ENCODE data around the gene GLI2. TPM values are rescaled to one million over a fixed set of nuclear protein-coding genes. Genes with fewer than 3 reads are reported as not detected.

Gene GLI2
- total RNA-seq, 2 donors from 2014 or later = 4.9 to 5.4 TPM

DNA sequence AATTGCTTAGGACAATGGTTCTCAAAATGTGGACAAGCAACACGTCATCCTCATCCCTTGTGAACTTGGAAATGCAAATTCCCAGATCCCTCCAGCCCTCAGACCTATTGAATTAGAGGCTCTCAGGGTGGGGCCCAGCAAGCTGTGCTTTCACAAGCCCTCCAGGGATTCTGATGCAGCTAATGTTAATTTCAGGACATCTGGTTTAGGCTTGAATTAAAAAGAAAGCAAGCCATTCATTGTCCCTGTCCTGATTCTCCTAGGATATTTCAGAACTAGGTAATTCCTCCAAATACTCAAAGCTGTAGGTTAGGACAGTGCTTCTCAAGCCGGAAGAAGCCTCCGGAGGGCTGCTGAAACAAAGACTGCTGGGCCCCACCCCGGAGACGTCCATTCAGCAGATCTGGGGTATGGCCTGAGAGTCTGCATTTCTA is 26.0 kb upstream of the GLI2 start:
- no peak for ATAC-seq (ENCODE audit: insufficient number of reproducible peaks, low FRiP score, low read depth)

DNA sequence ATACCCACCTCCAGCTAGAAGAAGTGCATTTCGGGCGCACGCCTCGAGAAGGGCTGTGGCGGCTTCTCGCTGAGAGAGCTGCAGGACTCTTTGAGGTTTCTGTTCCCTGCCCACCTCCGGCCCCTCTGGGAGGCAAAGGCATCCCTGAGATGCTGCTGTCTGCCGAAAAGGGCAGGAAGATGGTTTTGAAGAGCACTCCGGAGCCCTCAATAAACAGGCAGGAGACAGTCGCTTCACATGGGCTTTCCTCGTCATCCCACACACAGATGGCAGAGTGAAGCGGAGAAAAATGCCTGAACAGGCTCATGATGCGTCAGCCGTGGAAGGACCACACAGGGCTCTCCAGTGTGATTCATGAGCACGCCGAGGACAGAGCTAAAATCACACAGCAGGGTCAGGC is 25.4 kb upstream of the GLI2 start:
- no peaks in the 10 kb centered on the region for H3K4me1 ChIP-seq (ENCODE audit: control insufficient read depth in 1 of 2, low read depth in 2 of 2)
- ATAC-seq (ENCODE audit: insufficient number of reproducible peaks, low FRiP score, low read depth) = no peak
- no peaks in the 10 kb centered on the region for H3K36me3 ChIP-seq
- H3K4me3 ChIP-seq = no peak overlapping the region
- no peaks in the 10 kb centered on the region for H3K9me3 ChIP-seq
- H3K27ac ChIP-seq = no peak overlapping the region
- TF ChIP-seq, protein P1, sequence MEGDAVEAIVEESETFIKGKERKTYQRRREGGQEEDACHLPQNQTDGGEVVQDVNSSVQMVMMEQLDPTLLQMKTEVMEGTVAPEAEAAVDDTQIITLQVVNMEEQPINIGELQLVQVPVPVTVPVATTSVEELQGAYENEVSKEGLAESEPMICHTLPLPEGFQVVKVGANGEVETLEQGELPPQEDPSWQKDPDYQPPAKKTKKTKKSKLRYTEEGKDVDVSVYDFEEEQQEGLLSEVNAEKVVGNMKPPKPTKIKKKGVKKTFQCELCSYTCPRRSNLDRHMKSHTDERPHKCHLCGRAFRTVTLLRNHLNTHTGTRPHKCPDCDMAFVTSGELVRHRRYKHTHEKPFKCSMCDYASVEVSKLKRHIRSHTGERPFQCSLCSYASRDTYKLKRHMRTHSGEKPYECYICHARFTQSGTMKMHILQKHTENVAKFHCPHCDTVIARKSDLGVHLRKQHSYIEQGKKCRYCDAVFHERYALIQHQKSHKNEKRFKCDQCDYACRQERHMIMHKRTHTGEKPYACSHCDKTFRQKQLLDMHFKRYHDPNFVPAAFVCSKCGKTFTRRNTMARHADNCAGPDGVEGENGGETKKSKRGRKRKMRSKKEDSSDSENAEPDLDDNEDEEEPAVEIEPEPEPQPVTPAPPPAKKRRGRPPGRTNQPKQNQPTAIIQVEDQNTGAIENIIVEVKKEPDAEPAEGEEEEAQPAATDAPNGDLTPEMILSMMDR (IDR thresholded peaks at IDR 0.05) = no peak
- no peak for DNase-seq (ENCODE audit: low spot score)
- no peaks in the 10 kb centered on the region for H3K27me3 ChIP-seq (replicated peaks; ENCODE audit: insufficient read depth)

More for the DNA sequence above, 26.0 kb upstream of the GLI2 start:
- TF ChIP-seq, protein P1 (IDR thresholded peaks at IDR 0.05) = no peak
- DNase-seq (ENCODE audit: low spot score) = no peak
- Histone ChIP-seq H3K27ac (no peak overlapping the region), H3K9me3 (no peaks in the 10 kb centered on the region), H3K4me3 (no peak overlapping the region), H3K27me3 (replicated peaks; ENCODE audit: insufficient read depth) (no peaks in the 10 kb centered on the region), H3K4me1 (ENCODE audit: control insufficient read depth in 1 of 2, low read depth in 2 of 2) (no peaks in the 10 kb centered on the region), H3K36me3 (no peaks in the 10 kb centered on the region)

DNA sequence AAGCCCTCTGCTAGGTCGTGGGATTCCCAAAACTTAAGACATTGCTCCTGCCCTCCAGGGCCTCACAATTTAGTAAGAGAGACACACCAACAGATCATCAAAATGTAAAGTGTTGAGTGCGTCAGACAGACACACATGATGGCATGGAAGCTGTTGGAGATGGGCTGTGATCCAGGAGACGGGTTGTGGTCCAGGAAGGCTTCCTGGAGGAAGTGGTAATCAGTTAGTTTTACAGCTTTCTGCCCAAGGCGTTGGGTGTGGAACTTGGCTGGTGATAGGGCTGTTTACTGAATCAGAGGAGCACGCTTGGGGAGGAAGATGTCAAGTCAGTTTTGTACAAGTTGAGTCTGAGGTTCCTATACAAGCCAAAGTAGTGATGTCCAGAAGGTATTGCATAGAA is 24.0 kb upstream of the GLI2 start:
- DNase-seq (ENCODE audit: low spot score) = no peak
- Histone ChIP-seq H3K9me3 (no peaks in the 10 kb centered on the region), H3K27ac (no peak overlapping the region), H3K4me1 (ENCODE audit: control insufficient read depth in 1 of 2, low read depth in 2 of 2) (no peaks in the 10 kb centered on the region), H3K4me3 (no peak overlapping the region), H3K36me3 (no peaks in the 10 kb centered on the region), H3K27me3 (replicated peaks; ENCODE audit: insufficient read depth) (no peaks in the 10 kb centered on the region)
- ATAC-seq (ENCODE audit: insufficient number of reproducible peaks, low FRiP score, low read depth) = no peak
- TF ChIP-seq, protein P1 (IDR thresholded peaks at IDR 0.05) = no peak

DNA sequence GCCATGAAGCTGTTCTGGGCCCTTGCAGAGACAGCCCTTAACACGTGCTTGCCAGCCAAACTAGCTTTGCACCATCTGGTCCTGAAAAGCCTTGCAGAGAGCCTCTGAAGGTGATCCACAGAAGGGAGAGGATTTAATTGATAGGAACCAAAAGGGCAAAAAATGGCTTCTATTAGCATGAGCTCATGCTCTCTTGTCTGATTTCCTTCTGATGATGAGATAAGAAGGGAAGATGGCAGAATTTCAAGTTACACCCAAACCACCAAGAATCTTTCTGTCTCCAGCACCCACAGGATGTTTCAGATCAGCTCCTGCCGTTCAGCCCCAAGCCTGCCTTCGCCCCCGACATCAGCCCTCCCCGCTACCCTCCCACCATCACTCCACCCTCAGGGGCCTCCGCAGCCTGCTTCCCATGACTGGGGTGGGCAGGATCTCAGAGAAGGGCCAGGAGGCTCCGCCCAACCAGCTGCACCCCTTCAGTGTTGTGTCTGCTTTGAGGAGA is 23.4 kb upstream of the GLI2 start:
- Histone ChIP-seq H3K36me3 (no peaks in the 10 kb centered on the region), H3K27me3 (replicated peaks; ENCODE audit: insufficient read depth) (no peaks in the 10 kb centered on the region), H3K9me3 (no peaks in the 10 kb centered on the region), H3K4me3 (no peak overlapping the region), H3K4me1 (ENCODE audit: control insufficient read depth in 1 of 2, low read depth in 2 of 2) (no peaks in the 10 kb centered on the region), H3K27ac (no peak overlapping the region)
- ATAC-seq (ENCODE audit: insufficient number of reproducible peaks, low FRiP score, low read depth) (no peak), DNase-seq (ENCODE audit: low spot score) (no peak)
- TF ChIP-seq, protein P1 (IDR thresholded peaks at IDR 0.05) = no peak

DNA sequence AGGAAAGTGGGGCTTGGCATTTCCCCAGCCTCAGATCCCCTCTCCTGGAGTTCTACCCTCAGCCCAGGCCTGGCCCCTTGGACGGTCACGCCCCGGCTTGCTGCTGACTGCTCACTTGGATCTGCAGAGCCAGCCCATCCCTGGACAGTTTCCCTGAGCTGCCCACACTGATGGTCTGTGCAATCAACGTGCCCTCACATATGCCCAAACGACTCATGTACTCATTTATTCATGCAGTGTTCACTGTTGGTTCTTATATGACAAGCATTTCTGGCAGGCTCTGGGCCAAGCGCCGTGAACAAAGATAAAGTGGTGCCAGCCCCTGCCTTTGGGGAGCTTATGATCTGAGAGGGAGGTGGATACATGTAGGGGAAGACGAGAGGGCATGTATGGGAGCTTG is 20.3 kb upstream of the GLI2 start:
- H3K9me3 ChIP-seq = no peaks in the 10 kb centered on the region
- TF ChIP-seq, protein P1 (IDR thresholded peaks at IDR 0.05) = no peak
- H3K4me3 ChIP-seq = no peak overlapping the region
- no peak overlapping the region for H3K27ac ChIP-seq
- H3K27me3 ChIP-seq (replicated peaks; ENCODE audit: insufficient read depth) = no peaks in the 10 kb centered on the region
- H3K36me3 ChIP-seq = no peaks in the 10 kb centered on the region
- ATAC-seq (ENCODE audit: insufficient number of reproducible peaks, low FRiP score, low read depth) (no peak), DNase-seq (ENCODE audit: low spot score) (no peak)
- no peaks in the 10 kb centered on the region for H3K4me1 ChIP-seq (ENCODE audit: control insufficient read depth in 1 of 2, low read depth in 2 of 2)

Data from thoracic aorta (tissue), 2 donors.